ENCODE measurements around the gene MTMR6. TPM values are rescaled to one million over a fixed set of nuclear protein-coding genes. Genes with fewer than 3 reads are reported as not detected.
A peak's percentile ranks its signal among the peaks of the same experiment; 100 is the strongest.

Gene MTMR6
- polyA plus RNA-seq, 1 donor from 2014 or later: 45.4 TPM

- Histone ChIP-seq H2AFZ (ENCODE audit: low read depth, low read length) (peak within 1 kb of the TSS; percentile 100), H3K9me3 (ENCODE audit: low read length) (no peaks in the 10 kb centered on the region), H3K79me2 (replicated peaks; ENCODE audit: insufficient read depth, low read length) (peaks cover 38% of the 10 kb centered on the region)
Observed at GRCh38 chr13:25301347-25302113, 14.2 kb upstream of the MTMR6 start, which contains the start of gene NUP58. TSS of gene NUP58 (plus strand) at chr13:25301625. CDS start at chr13:25301774, 149 bp downstream.

GRCh38 chr13:25300861-25301346 is 13.6 kb upstream of the MTMR6 start:
- Histone ChIP-seq H3K27ac (ENCODE audit: low read length) (peak overlapping the region; percentile 83), H3F3A (ENCODE audit: insufficient read depth, low read length, poor library complexity, severe bottlenecking) (no peaks in the 10 kb centered on the region), H3K4me2 (ENCODE audit: low read length) (peak overlapping the region; percentile 57), H3K4me3 (ENCODE audit: low read length) (peak overlapping the region; percentile 78), H3K36me3 (ENCODE audit: insufficient read depth, low read length) (no peaks in the 10 kb centered on the region), H2AFZ (ENCODE audit: low read depth, low read length) (peak overlapping the region; percentile 100), H3K9ac (ENCODE audit: low read length) (peak overlapping the region; percentile 88), H3K9me3 (ENCODE audit: low read length) (no peaks in the 10 kb centered on the region), H3K27me3 (ENCODE audit: insufficient read depth, low read depth, low read length) (no peaks in the 10 kb centered on the region), H4K20me1 (ENCODE audit: insufficient read depth) (peaks cover 2% of the 10 kb centered on the region), H3K9me2 (ENCODE audit: insufficient read depth, low read length) (no peaks in the 10 kb centered on the region), H3K79me2 (replicated peaks; ENCODE audit: insufficient read depth, low read length) (peaks cover 38% of the 10 kb centered on the region)
- TF ChIP-seq RAD21 (conservative IDR thresholded peaks at IDR 0.05) (no peak), TAF1 (IDR thresholded peaks at IDR 0.05; ENCODE audit: low read depth) (no peak), EZH2 (IDR thresholded peaks at IDR 0.05; ENCODE audit: borderline replicate concordance, insufficient read depth, low read length, poor library complexity, severe bottlenecking) (no peak), REST (IDR thresholded peaks at IDR 0.05; ENCODE audit: borderline replicate concordance) (no peak), EP300 (conservative IDR thresholded peaks at IDR 0.05; ENCODE audit: poor library complexity, severe bottlenecking) (no peak), POLR2AphosphoS5 (IDR thresholded peaks at IDR 0.05) (no peak), SMC3 (conservative IDR thresholded peaks at IDR 0.05; ENCODE audit: poor library complexity) (no peak)

More at GRCh38 chr13:25301347-25302113, 14.2 kb upstream of the MTMR6 start, which contains the start of gene NUP58:
- peaks cover 2% of the 10 kb centered on the region for H4K20me1 ChIP-seq (ENCODE audit: insufficient read depth)
- H3K27ac ChIP-seq (ENCODE audit: low read length): peak within 1 kb of the TSS; percentile 83
- no peaks in the 10 kb centered on the region for H3K36me3 ChIP-seq (ENCODE audit: insufficient read depth, low read length)
- H3K9me2 ChIP-seq (ENCODE audit: insufficient read depth, low read length): no peaks in the 10 kb centered on the region
- TF ChIP-seq, protein P1, sequence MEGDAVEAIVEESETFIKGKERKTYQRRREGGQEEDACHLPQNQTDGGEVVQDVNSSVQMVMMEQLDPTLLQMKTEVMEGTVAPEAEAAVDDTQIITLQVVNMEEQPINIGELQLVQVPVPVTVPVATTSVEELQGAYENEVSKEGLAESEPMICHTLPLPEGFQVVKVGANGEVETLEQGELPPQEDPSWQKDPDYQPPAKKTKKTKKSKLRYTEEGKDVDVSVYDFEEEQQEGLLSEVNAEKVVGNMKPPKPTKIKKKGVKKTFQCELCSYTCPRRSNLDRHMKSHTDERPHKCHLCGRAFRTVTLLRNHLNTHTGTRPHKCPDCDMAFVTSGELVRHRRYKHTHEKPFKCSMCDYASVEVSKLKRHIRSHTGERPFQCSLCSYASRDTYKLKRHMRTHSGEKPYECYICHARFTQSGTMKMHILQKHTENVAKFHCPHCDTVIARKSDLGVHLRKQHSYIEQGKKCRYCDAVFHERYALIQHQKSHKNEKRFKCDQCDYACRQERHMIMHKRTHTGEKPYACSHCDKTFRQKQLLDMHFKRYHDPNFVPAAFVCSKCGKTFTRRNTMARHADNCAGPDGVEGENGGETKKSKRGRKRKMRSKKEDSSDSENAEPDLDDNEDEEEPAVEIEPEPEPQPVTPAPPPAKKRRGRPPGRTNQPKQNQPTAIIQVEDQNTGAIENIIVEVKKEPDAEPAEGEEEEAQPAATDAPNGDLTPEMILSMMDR (IDR thresholded peaks at IDR 0.05; ENCODE audit: poor library complexity, severe bottlenecking): no peak
- TF ChIP-seq MXI1 (conservative IDR thresholded peaks at IDR 0.05; ENCODE audit: poor library complexity, severe bottlenecking) (peak; percentile 82), SMC3 (conservative IDR thresholded peaks at IDR 0.05; ENCODE audit: poor library complexity) (peak; percentile 52), RAD21 (conservative IDR thresholded peaks at IDR 0.05) (peak; percentile 45), POLR2AphosphoS5 (IDR thresholded peaks at IDR 0.05) (peak; percentile 93), REST (IDR thresholded peaks at IDR 0.05; ENCODE audit: borderline replicate concordance) (peak; percentile 66), EP300 (conservative IDR thresholded peaks at IDR 0.05; ENCODE audit: poor library complexity, severe bottlenecking) (peak; percentile 59), TAF1 (IDR thresholded peaks at IDR 0.05; ENCODE audit: low read depth) (peak; percentile 72), EZH2 (IDR thresholded peaks at IDR 0.05; ENCODE audit: borderline replicate concordance, insufficient read depth, low read length, poor library complexity, severe bottlenecking) (no peak)
- no peaks in the 10 kb centered on the region for H3K27me3 ChIP-seq (ENCODE audit: insufficient read depth, low read depth, low read length)
- peak within 1 kb of the TSS; percentile 78 for H3K4me3 ChIP-seq (ENCODE audit: low read length)
- H3F3A ChIP-seq (ENCODE audit: insufficient read depth, low read length, poor library complexity, severe bottlenecking): no peaks in the 10 kb centered on the region
- peak within 1 kb of the TSS; percentile 72 for H3K4me2 ChIP-seq (ENCODE audit: low read length)
- peak within 1 kb of the TSS; percentile 88 for H3K9ac ChIP-seq (ENCODE audit: low read length)
